Muscle layer of duodenum (tissue), 2 donors: ENCODE results near the gene SLC5A3.

Experiments used
- H3K27ac ChIP-seq: one replicate; pipeline ENCODE4 v1.7.0; 2013; ENCODE audit warnings: mild to moderate bottlenecking, low read length
- H3K27me3 ChIP-seq: one replicate; pipeline ENCODE4 v1.7.0; 2013; ENCODE audit warnings: low read depth, mild to moderate bottlenecking, control low read depth, low read length
- H3K36me3 ChIP-seq, 2 donors: one replicate each; pipeline ENCODE4 v1.7.0; 2013; ENCODE audit warnings: low read length in 2 of 2, control low read depth in 1 of 2, mild to moderate bottlenecking in 1 of 2; ENCODE audit not compliant: insufficient read depth in 2 of 2, control insufficient read depth in 1 of 2
- H3K4me1 ChIP-seq, 2 donors: one replicate each; pipeline ENCODE4 v1.7.0; 2013; ENCODE audit warnings: low read length in 2 of 2, mild to moderate bottlenecking in 2 of 2, control low read depth in 1 of 2, moderate library complexity in 1 of 2; ENCODE audit not compliant: insufficient read depth in 2 of 2, control insufficient read depth in 1 of 2
- H3K4me3 ChIP-seq, 2 donors: one replicate each; pipeline ENCODE4 v1.7.0; 2013; ENCODE audit warnings: low read length in 2 of 2, low read depth in 1 of 2, mild to moderate bottlenecking in 1 of 2
- H3K9me3 ChIP-seq, 2 donors: one replicate each; pipeline ENCODE4 v1.7.0; 2013; ENCODE audit warnings: low read length in 2 of 2, control low read depth in 1 of 2, mild to moderate bottlenecking in 1 of 2; ENCODE audit not compliant: control insufficient read depth in 1 of 2
- donor health status: healthy.

The SLC5A3 gene

GRCh38 chr21:34039678-34040382, 33.5 kb upstream of the SLC5A3 start:
- Histone ChIP-seq H3K27ac (no peak overlapping the region), H3K4me3 (no peak overlapping the region), H3K36me3 (no peaks in the 10 kb centered on the region), H3K9me3 (no peaks in the 10 kb centered on the region), H3K27me3 (no peaks in the 10 kb centered on the region), H3K4me1 (no peaks in the 10 kb centered on the region)

- no peaks in the 10 kb centered on the region for H3K27me3 ChIP-seq
- H3K4me3 ChIP-seq = no peak overlapping the region
- no peaks in the 10 kb centered on the region for H3K36me3 ChIP-seq
- H3K27ac ChIP-seq = no peak overlapping the region
- H3K9me3 ChIP-seq = no peaks in the 10 kb centered on the region
- H3K4me1 ChIP-seq = no peaks in the 10 kb centered on the region
These were observed 30.6 kb upstream of the SLC5A3 start for GRCh38 chr21:34042735-34043134.

GRCh38 chr21:34043333-34043732, 30.0 kb upstream of the SLC5A3 start:
- Histone ChIP-seq H3K4me1 (no peaks in the 10 kb centered on the region), H3K4me3 (no peak overlapping the region), H3K9me3 (no peaks in the 10 kb centered on the region), H3K27me3 (no peaks in the 10 kb centered on the region), H3K27ac (no peak overlapping the region), H3K36me3 (no peaks in the 10 kb centered on the region)

- Histone ChIP-seq H3K27me3 (no peaks in the 10 kb centered on the region), H3K4me3 (no peak overlapping the region), H3K36me3 (no peaks in the 10 kb centered on the region), H3K27ac (no peak overlapping the region), H3K9me3 (no peaks in the 10 kb centered on the region), H3K4me1 (no peaks in the 10 kb centered on the region)
These were observed 26.5 kb upstream of the SLC5A3 start for GRCh38 chr21:34046917-34047316.

- Histone ChIP-seq H3K4me3 (no peak overlapping the region), H3K27ac (no peak overlapping the region), H3K4me1 (no peaks in the 10 kb centered on the region), H3K9me3 (no peaks in the 10 kb centered on the region), H3K36me3 (no peaks in the 10 kb centered on the region), H3K27me3 (no peaks in the 10 kb centered on the region)
These were observed 25.5 kb upstream of the SLC5A3 start for GRCh38 chr21:34047835-34048234.

GRCh38 chr21:34052171-34052570, 21.2 kb upstream of the SLC5A3 start:
- H3K27ac ChIP-seq = no peak overlapping the region
- no peaks in the 10 kb centered on the region for H3K4me1 ChIP-seq
- H3K4me3 ChIP-seq = no peak overlapping the region
- no peaks in the 10 kb centered on the region for H3K27me3 ChIP-seq
- H3K9me3 ChIP-seq = no peaks in the 10 kb centered on the region
- H3K36me3 ChIP-seq = no peaks in the 10 kb centered on the region

GRCh38 chr21:34054259-34054658, 19.1 kb upstream of the SLC5A3 start:
- H3K9me3 ChIP-seq = no peaks in the 10 kb centered on the region
- no peaks in the 10 kb centered on the region for H3K36me3 ChIP-seq
- H3K4me3 ChIP-seq = no peak overlapping the region
- H3K27me3 ChIP-seq = no peaks in the 10 kb centered on the region
- no peaks in the 10 kb centered on the region for H3K4me1 ChIP-seq
- H3K27ac ChIP-seq = no peak overlapping the region

- Histone ChIP-seq H3K27me3 (no peaks in the 10 kb centered on the region), H3K4me3 (no peak overlapping the region), H3K9me3 (no peaks in the 10 kb centered on the region), H3K27ac (no peak overlapping the region), H3K4me1 (no peaks in the 10 kb centered on the region), H3K36me3 (no peaks in the 10 kb centered on the region)
These were observed 17.8 kb upstream of the SLC5A3 start for GRCh38 chr21:34055615-34056014.

GRCh38 chr21:34061983-34062382, 11.4 kb upstream of the SLC5A3 start:
- Histone ChIP-seq H3K4me1 (no peaks in the 10 kb centered on the region), H3K9me3 (no peaks in the 10 kb centered on the region), H3K27me3 (no peaks in the 10 kb centered on the region), H3K27ac (no peak overlapping the region), H3K36me3 (no peaks in the 10 kb centered on the region), H3K4me3 (no peak overlapping the region)

GRCh38 chr21:34065027-34065426, 8.4 kb upstream of the SLC5A3 start:
- H3K9me3 ChIP-seq = no peaks in the 10 kb centered on the region

GRCh38 chr21:34071683-34072082, 1.7 kb upstream of the SLC5A3 start:
- Histone ChIP-seq H3K27me3 (no peaks in the 10 kb centered on the region), H3K36me3 (no peaks in the 10 kb centered on the region), H3K9me3 (no peaks in the 10 kb centered on the region), H3K4me1 (peaks cover 13 to 22% of the 10 kb centered on the region in 2 donors), H3K27ac (no peak overlapping the region), H3K4me3 (no peak overlapping the region)

More at GRCh38 chr21:34065027-34065426, 8.4 kb upstream of the SLC5A3 start:
- H3K27me3 ChIP-seq = no peaks in the 10 kb centered on the region
- no peaks in the 10 kb centered on the region for H3K36me3 ChIP-seq
- H3K27ac ChIP-seq = no peak overlapping the region
- H3K4me3 ChIP-seq = no peak overlapping the region
- H3K4me1 ChIP-seq = no peaks in the 10 kb centered on the region
